ENCODE data around the gene TRIM24.
"Not testable (repeated sequence)": the region's sequence is repeated elsewhere in the genome, so short reads cannot be mapped to it uniquely, and the experiment has no call there.

The TRIM24 gene

GRCh38 chr7:138519061-138519798 lies 59.2 kb downstream of the TRIM24 start:
- no peak for DNase-seq
- Histone ChIP-seq H3K4me3 (ENCODE audit: low read depth, low read length) (no peak overlapping the region), H3K9me3 (no peaks in the 10 kb centered on the region), H3K4me1 (no peaks in the 10 kb centered on the region), H3K36me3 (peaks cover 65% of the 10 kb centered on the region), H3K27me3 (no peaks in the 10 kb centered on the region)
- no peak for TF ChIP-seq CTCF (IDR thresholded peaks at IDR 0.05; ENCODE audit: low read depth, low read length)

- H3K9me3 ChIP-seq, result no peaks in the 10 kb centered on the region
- TF ChIP-seq CTCF (IDR thresholded peaks at IDR 0.05; ENCODE audit: low read depth, low read length), result no peak
- H3K4me1 ChIP-seq, result no peaks in the 10 kb centered on the region
- no peak for DNase-seq
- no peak overlapping the region for H3K4me3 ChIP-seq (ENCODE audit: low read depth, low read length)
- H3K27me3 ChIP-seq, result no peaks in the 10 kb centered on the region
- peaks cover 56% of the 10 kb centered on the region for H3K36me3 ChIP-seq
Observed at GRCh38 chr7:138520742-138521141, 60.7 kb downstream of the TRIM24 start.

GRCh38 chr7:138521837-138522461 lies 61.9 kb downstream of the TRIM24 start:
- no peak for DNase-seq
- Histone ChIP-seq H3K9me3 (no peaks in the 10 kb centered on the region), H3K27me3 (no peaks in the 10 kb centered on the region), H3K36me3 (peaks cover 59% of the 10 kb centered on the region), H3K4me1 (no peaks in the 10 kb centered on the region), H3K4me3 (ENCODE audit: low read depth, low read length) (no peak overlapping the region)
- TF ChIP-seq CTCF (IDR thresholded peaks at IDR 0.05; ENCODE audit: low read depth, low read length), result no peak

- DNase-seq, result no peak
- Histone ChIP-seq H3K9me3 (0 out of 2 replicates have a peak, but pooled peaks cover 4% of the 10 kb centered on the region), H3K4me3 (ENCODE audit: low read depth, low read length) (no peak overlapping the region), H3K4me1 (no peaks in the 10 kb centered on the region), H3K27me3 (no peaks in the 10 kb centered on the region), H3K36me3 (peaks cover 57% of the 10 kb centered on the region)
- no peak for TF ChIP-seq CTCF (IDR thresholded peaks at IDR 0.05; ENCODE audit: low read depth, low read length)
Observed at GRCh38 chr7:138524259-138524658, 64.2 kb downstream of the TRIM24 start.

GRCh38 chr7:138525757-138526156 lies 65.7 kb downstream of the TRIM24 start:
- no peak for TF ChIP-seq CTCF (IDR thresholded peaks at IDR 0.05; ENCODE audit: low read depth, low read length)
- no peak for DNase-seq
- H3K4me1 ChIP-seq, result no peaks in the 10 kb centered on the region

GRCh38 chr7:138527746-138528223 lies 67.7 kb downstream of the TRIM24 start:
- no peaks in the 10 kb centered on the region for H3K4me1 ChIP-seq
- H3K36me3 ChIP-seq, result peaks cover 56% of the 10 kb centered on the region
- H3K4me3 ChIP-seq (ENCODE audit: low read depth, low read length), result no peak overlapping the region
- H3K27me3 ChIP-seq, result no peaks in the 10 kb centered on the region
- TF ChIP-seq CTCF (IDR thresholded peaks at IDR 0.05; ENCODE audit: low read depth, low read length), result no peak
- DNase-seq, result no peak
- 0 out of 2 replicates have a peak, but pooled peaks cover 4% of the 10 kb centered on the region for H3K9me3 ChIP-seq

More at GRCh38 chr7:138525757-138526156, 65.7 kb downstream of the TRIM24 start:
- Histone ChIP-seq H3K27me3 (no peaks in the 10 kb centered on the region), H3K9me3 (0 out of 2 replicates have a peak, but pooled peaks cover 4% of the 10 kb centered on the region), H3K4me3 (ENCODE audit: low read depth, low read length) (no peak overlapping the region), H3K36me3 (peaks cover 56% of the 10 kb centered on the region)

- H3K4me3 ChIP-seq (ENCODE audit: low read depth, low read length); H3K27me3 ChIP-seq; H3K9me3 ChIP-seq; H3K4me1 ChIP-seq; DNase-seq: not testable (repeated sequence)
- H3K36me3 ChIP-seq, result peaks cover 40% of the 10 kb centered on the region
Observed at GRCh38 chr7:138536833-138537232, 76.8 kb downstream of the TRIM24 start.

Data from BE2C (cell line).